Measurements from ENCODE around the gene ROR1. TPM values are rescaled to one million over a fixed set of nuclear protein-coding genes. Genes with fewer than 3 reads are reported as not detected.

The ROR1 gene
- total and polyA plus RNA-seq, 2 of the 13 experiments (the other 11 are each of a cell fraction or from before 2014, with no cell fraction given) = 0.58 to 2.3 TPM

DNA sequence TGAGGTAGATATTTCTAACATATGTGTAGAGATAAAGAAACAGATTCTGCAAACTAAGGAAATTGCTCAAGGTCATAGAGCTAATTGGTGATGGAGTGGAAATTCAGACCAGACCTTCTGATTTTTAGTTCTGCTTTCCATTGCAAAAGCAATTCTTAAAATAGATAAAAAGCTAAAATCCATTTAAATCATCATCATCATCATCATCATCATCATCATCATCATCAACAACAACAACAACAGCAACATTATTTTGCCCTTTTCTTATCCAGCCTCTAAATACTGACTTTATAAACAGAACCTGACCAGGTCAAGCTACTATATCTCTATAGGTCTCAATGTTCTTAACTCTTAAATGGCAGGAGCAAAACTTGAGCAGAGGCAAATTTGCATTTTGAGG is 14.0 kb upstream of the ROR1 start:
- FAIRE-seq (no peak), ATAC-seq (no peak), DNase-seq (ENCODE audit: low spot score) (no peak)
- TF ChIP-seq MZF1 (CRISPR knock-in tag; IDR thresholded peaks at IDR 0.05; ENCODE audit: borderline replicate concordance) = no peak
- TF ChIP-seq CREB1 (IDR thresholded peaks at IDR 0.05) = peak; percentile 50; the same call in 1 of the 2 replicates
- no peak for TF ChIP-seq CREB1 (CRISPR knock-in tag; IDR thresholded peaks at IDR 0.05)
- no TSS peak for BruUV-seq (replicated peaks)
- H3K27ac ChIP-seq (ENCODE audit: extremely low read length, insufficient read depth, low read length) = no peak overlapping the region
- intact Hi-C loops (cut with micrococcal nuclease; ENCODE audit: unreplicated experiment) = no loop called here
- no peak overlapping the region for H2AFZ ChIP-seq (ENCODE audit: low read length)
- no peak overlapping the region for H3K4me2 ChIP-seq (ENCODE audit: low read depth, low read length)
- H3K4me1 ChIP-seq (ENCODE audit: insufficient read depth, low read length) = no peaks in the 10 kb centered on the region
- no peak overlapping the region for H3K4me3 ChIP-seq (replicated peaks in 1 of 3; ENCODE audit: insufficient read depth in 1 of 3, low read depth in 2 of 3, low read length in 3 of 3)
- 0 out of 5 replicates have a peak, but pooled peaks cover 0 to 3% of the 10 kb centered on the region in 2 experiments for H3K27me3 ChIP-seq (ENCODE audit: control insufficient read depth in 1 of 2, insufficient read depth in 2 of 2, low read length in 2 of 2)
- H4K20me1 ChIP-seq (ENCODE audit: insufficient read depth, low read length) = no peaks in the 10 kb centered on the region
- no peak overlapping the region for H3K9ac ChIP-seq (ENCODE audit: insufficient read depth, low read depth, low read length)
- no peaks in the 10 kb centered on the region for H3K9me3 ChIP-seq (ENCODE audit: low read length)
- H3K36me3 ChIP-seq (replicated peaks in 1 of 2; ENCODE audit: control insufficient read depth in 1 of 2, insufficient read depth in 2 of 2, low read length in 2 of 2) = no peaks in the 10 kb centered on the region
- in situ Hi-C loops (cut with HindIII; ENCODE audit: extremely low pct_ligation_motif_present, low pct_unique_long_range_greater_than_20kb) = no loop called here
- ChIA-PET CTCF (ENCODE audit: low intra/inter-chr PET ratio, low total read pairs) (no interaction called here), POLR2A (no interaction called here)
- H3K79me2 ChIP-seq (ENCODE audit: insufficient read depth, low read length) = no peaks in the 10 kb centered on the region

DNA sequence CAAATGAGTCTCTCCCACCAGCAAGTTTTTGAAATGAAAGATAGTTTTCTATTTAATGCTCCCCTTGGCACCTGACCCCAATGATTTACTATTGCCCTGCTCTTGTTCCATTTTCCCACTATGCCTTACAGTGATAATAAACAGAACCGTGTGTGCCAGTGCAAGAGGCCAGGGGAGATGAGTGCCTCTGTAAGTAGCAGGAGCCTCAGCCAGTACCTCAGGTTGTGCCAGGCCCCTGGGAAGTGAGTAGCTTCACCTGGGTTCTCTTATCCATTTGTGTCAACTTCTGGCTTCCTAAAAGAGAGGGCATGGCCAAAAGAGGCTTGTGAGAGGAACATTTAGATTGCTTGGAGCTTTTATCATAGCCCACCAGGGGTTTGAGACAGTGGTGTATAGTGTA is 3.4 kb upstream of the ROR1 start:
- intact Hi-C loops (cut with micrococcal nuclease; ENCODE audit: unreplicated experiment) = loop anchor here (10.0 kb wide), 1 partner anchor 474 kb away; no protein-coding TSS in a partner anchor
- WGBS (ENCODE audit: low lambda C conversion rate) = 9% methylated on average over 1 of the region's 1 CpG
- CTCF ChIA-PET (ENCODE audit: low intra/inter-chr PET ratio, low total read pairs) = no interaction called here

More for the DNA sequence above, 3.4 kb upstream of the ROR1 start:
- H3K27me3 ChIP-seq (ENCODE audit: control insufficient read depth in 1 of 2, insufficient read depth in 2 of 2, low read length in 2 of 2) = peaks cover 0 to 14% of the 10 kb centered on the region in 2 experiments; a peak in 1 of 5 replicates
- TF ChIP-seq GPN1 (CRISPR knock-in tag; IDR thresholded peaks at IDR 0.05; ENCODE audit: borderline replicate concordance) = no peak
- TF ChIP-seq, protein P1, sequence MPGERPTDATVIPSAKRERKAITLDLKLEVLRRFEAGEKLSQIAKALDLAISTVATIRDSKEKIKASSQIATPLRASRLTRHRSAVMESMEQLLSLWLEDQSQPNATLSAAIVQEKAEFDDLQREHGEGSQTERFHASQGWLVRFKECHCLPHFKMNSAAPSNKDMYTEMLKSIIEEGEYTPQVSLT (CRISPR knock-in tag; IDR thresholded peaks at IDR 0.05; ENCODE audit: borderline replicate concordance, low read depth) = no peak
- TF ChIP-seq HCFC1 (IDR thresholded peaks at IDR 0.05; ENCODE audit: low read depth, low read length) = no peak
- no peak for TF ChIP-seq RARA (CRISPR knock-in tag; IDR thresholded peaks at IDR 0.05)
- no peak for TF ChIP-seq ZNF768 (CRISPR knock-in tag; IDR thresholded peaks at IDR 0.05)
- no peak for TF ChIP-seq WIZ (CRISPR knock-in tag; IDR thresholded peaks at IDR 0.05)
- TF ChIP-seq KDM3A (CRISPR knock-in tag; IDR thresholded peaks at IDR 0.05; ENCODE audit: low read depth) = no peak
- no peak for TF ChIP-seq POLR2AphosphoS5 (IDR thresholded peaks at IDR 0.05; ENCODE audit: low read depth, low read length)
- TF ChIP-seq KAT8 (CRISPR knock-in tag; IDR thresholded peaks at IDR 0.05) = no peak
- no peak for TF ChIP-seq ZNF337 (CRISPR knock-in tag; IDR thresholded peaks at IDR 0.05; ENCODE audit: borderline replicate concordance, low read depth)
- TF ChIP-seq ZNF121 (CRISPR knock-in tag; IDR thresholded peaks at IDR 0.05) = no peak
- TF ChIP-seq, protein P2, sequence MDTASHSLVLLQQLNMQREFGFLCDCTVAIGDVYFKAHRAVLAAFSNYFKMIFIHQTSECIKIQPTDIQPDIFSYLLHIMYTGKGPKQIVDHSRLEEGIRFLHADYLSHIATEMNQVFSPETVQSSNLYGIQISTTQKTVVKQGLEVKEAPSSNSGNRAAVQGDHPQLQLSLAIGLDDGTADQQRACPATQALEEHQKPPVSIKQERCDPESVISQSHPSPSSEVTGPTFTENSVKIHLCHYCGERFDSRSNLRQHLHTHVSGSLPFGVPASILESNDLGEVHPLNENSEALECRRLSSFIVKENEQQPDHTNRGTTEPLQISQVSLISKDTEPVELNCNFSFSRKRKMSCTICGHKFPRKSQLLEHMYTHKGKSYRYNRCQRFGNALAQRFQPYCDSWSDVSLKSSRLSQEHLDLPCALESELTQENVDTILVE (CRISPR knock-in tag; IDR thresholded peaks at IDR 0.05) = no peak
- no peak for TF ChIP-seq JDP2 (CRISPR knock-in tag; IDR thresholded peaks at IDR 0.05; ENCODE audit: borderline replicate concordance)
- TF ChIP-seq, protein P3, sequence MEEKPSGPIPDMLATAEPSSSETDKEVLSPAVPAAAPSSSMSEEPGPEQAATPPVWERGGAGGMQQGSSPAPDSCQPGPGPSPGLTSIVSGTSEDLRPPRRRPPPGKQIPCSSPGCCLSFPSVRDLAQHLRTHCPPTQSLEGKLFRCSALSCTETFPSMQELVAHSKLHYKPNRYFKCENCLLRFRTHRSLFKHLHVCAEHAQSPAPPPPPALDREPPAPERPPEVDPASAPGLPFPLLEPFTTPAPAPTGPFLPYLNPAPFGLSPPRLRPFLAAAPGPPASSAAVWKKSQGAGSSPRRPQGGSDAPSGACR (CRISPR knock-in tag; IDR thresholded peaks at IDR 0.05) = no peak
- no peak for TF ChIP-seq ZNF230 (CRISPR knock-in tag; IDR thresholded peaks at IDR 0.05)
- no peak for TF ChIP-seq BORCS8-MEF2B (CRISPR knock-in tag; IDR thresholded peaks at IDR 0.05)
- POLR2A ChIA-PET = no interaction called here
- no peak for DNase-seq (ENCODE audit: low spot score)
- H2AFZ ChIP-seq (ENCODE audit: low read length) = no peak overlapping the region
- H3K9ac ChIP-seq (ENCODE audit: insufficient read depth, low read depth, low read length) = no peak overlapping the region
- H3K4me2 ChIP-seq (ENCODE audit: low read depth, low read length) = no peak overlapping the region
- in situ Hi-C loops (cut with HindIII; ENCODE audit: extremely low pct_ligation_motif_present, low pct_unique_long_range_greater_than_20kb) = no loop called here
- H3K79me2 ChIP-seq (ENCODE audit: insufficient read depth, low read length) = no peaks in the 10 kb centered on the region
- no peaks in the 10 kb centered on the region for H3K9me3 ChIP-seq (ENCODE audit: low read length)
- peaks cover 30% of the 10 kb centered on the region for H3K4me1 ChIP-seq (ENCODE audit: insufficient read depth, low read length)
- BruUV-seq (replicated peaks) = no TSS peak
- no peak for ATAC-seq
- H3K27ac ChIP-seq (ENCODE audit: extremely low read length, insufficient read depth, low read length) = no peak overlapping the region
- FAIRE-seq = no peak
- no peak overlapping the region for H3K4me3 ChIP-seq (replicated peaks in 1 of 3; ENCODE audit: insufficient read depth in 1 of 3, low read depth in 2 of 3, low read length in 3 of 3)
- no peaks in the 10 kb centered on the region for H4K20me1 ChIP-seq (ENCODE audit: insufficient read depth, low read length)
- H3K36me3 ChIP-seq (replicated peaks in 1 of 2; ENCODE audit: control insufficient read depth in 1 of 2, insufficient read depth in 2 of 2, low read length in 2 of 2) = no peaks in the 10 kb centered on the region

Measured in HepG2 (cell line).